WERI-Rb-1 (cell line): ENCODE data around the gene ZNF763.
"Not testable (repeated sequence)": the region's sequence is repeated elsewhere in the genome, so short reads cannot be mapped to it uniquely, and the experiment has no call there.

Source experiments
- DNase-seq: peaks from one replicate; pipeline ENCODE4 v3.0.0-alpha.2; 2020
- H3K27ac ChIP-seq: fragments of 250-450 bp; sonication (Bioruptor Pico); 2 replicates; pipeline ENCODE4 v1.5.1; 2020; ENCODE audit warnings: mild to moderate bottlenecking, moderate library complexity
- H3K27me3 ChIP-seq: fragments of 250-450 bp; sonication (Bioruptor Pico); 2 replicates; pipeline ENCODE4 v1.5.1; 2021; ENCODE audit warnings: mild to moderate bottlenecking, low read depth, moderate library complexity; ENCODE audit not compliant: insufficient read depth, severe bottlenecking
- H3K36me3 ChIP-seq: fragments of 250-450 bp; sonication (Bioruptor Pico); 2 replicates; pipeline ENCODE4 v1.5.1; 2020; ENCODE audit warnings: mild to moderate bottlenecking, moderate library complexity
- H3K4me3 ChIP-seq: 2 replicates; pipeline ENCODE4 v1.5.1; 2011; ENCODE audit warnings: low read depth, mild to moderate bottlenecking, control low read depth, low read length
- H3K9me3 ChIP-seq: fragments of 250-450 bp; sonication (Bioruptor Pico); 2 replicates; pipeline ENCODE4 v1.5.1; 2021; ENCODE audit warnings: mild to moderate bottlenecking, moderate library complexity; ENCODE audit not compliant: severe bottlenecking
- TF ChIP-seq, protein P1 (sequence below): IDR thresholded peaks from 2 replicates; pipeline ENCODE4 v1.5.1; 2011; ENCODE audit warnings: low read depth, mild to moderate bottlenecking, control low read depth, inconsistent platforms, low read length

The ZNF763 gene

DNA sequence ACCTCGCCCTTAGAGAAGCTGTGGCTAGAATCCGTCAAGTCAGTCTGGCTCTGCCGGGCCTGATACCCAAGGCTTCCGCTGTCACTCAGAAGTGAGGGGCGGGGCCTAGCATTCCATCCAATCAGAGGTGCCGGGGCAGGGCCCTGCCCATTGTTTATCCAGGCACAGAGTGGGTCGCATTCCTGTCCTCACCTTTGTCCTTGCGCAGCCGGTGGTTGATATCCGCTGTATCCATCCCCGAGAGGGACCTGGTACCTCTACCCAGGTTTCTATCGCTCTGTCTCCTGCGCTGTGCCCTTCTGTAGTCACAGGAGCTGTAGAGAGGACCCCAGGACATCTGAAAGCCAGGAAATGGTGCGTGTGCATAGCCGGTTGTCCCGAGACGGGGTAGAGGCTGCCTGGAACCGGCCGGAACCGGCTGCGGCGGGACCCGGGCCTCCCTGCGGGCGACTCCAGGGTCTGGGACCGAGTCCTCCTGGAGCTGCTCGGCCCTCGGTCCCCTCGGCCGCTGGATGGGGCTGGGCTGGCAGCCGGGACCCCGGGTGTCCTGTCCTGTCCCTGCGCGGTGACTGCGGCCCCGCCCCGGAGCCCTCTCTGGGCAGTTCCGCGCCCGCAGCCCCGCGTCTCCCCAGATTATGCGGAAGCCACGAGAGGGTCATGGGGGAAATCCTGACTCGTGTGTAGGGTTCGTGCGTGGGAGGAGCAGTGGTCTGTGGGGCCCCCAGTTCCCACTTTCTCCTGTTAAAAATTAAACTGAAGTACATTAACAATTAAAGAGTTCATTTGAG lies at the start of gene ZNF763:
TSS of gene ZNF763 (plus strand) at position 183 of the 788 bp plus-strand sequence. CDS start at position 352, 169 bp downstream.
- DNase-seq, result peak; percentile 97
- TF ChIP-seq, protein P1, sequence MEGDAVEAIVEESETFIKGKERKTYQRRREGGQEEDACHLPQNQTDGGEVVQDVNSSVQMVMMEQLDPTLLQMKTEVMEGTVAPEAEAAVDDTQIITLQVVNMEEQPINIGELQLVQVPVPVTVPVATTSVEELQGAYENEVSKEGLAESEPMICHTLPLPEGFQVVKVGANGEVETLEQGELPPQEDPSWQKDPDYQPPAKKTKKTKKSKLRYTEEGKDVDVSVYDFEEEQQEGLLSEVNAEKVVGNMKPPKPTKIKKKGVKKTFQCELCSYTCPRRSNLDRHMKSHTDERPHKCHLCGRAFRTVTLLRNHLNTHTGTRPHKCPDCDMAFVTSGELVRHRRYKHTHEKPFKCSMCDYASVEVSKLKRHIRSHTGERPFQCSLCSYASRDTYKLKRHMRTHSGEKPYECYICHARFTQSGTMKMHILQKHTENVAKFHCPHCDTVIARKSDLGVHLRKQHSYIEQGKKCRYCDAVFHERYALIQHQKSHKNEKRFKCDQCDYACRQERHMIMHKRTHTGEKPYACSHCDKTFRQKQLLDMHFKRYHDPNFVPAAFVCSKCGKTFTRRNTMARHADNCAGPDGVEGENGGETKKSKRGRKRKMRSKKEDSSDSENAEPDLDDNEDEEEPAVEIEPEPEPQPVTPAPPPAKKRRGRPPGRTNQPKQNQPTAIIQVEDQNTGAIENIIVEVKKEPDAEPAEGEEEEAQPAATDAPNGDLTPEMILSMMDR, result no peak

DNA sequence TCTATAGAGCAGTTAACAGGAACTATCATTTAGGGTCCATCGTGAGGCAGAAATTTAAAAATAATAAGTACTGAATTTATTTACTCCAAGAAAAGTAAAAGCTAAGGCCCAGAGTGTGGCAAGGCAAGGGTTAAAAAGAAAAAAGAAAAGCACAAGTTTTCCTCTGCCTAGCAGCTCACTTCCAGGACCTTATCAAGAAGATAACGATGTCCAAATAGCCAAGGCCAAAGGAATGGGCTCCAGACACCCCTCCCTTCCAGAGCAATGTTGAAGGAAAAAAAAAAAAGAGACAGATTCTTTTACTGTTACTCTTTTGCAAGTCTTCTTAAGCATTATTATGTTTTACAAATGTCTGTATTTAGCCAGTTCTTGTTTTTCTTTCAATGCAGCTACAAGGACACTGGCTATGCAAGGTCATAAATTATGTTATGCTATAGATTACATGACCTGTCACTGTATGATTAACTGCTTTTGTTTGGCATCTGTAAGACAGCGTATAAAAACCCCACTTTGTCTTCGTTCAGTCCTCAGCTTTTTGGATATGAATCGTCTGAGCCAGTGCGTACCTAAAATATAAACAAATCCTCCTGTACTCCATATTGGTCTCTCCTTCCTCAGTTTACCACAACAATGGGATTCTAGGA lies 42.9 kb upstream of the ZNF763 start:
- H3K27ac ChIP-seq, result no peak overlapping the region
- TF ChIP-seq, protein P1, result no peak
- H3K27me3 ChIP-seq, result no peaks in the 10 kb centered on the region
- DNase-seq, result no peak
- peaks cover 3% of the 10 kb centered on the region; the same call in 1 of the 2 replicates for H3K36me3 ChIP-seq
- H3K9me3 ChIP-seq, result no peaks in the 10 kb centered on the region
- H3K4me3 ChIP-seq, result no peak overlapping the region

More for the DNA sequence above, at the start of gene ZNF763:
- Histone ChIP-seq H3K27me3 (no peaks in the 10 kb centered on the region), H3K36me3 (no peaks in the 10 kb centered on the region), H3K9me3 (no peaks in the 10 kb centered on the region), H3K4me3 (peak within 1 kb of the TSS; percentile 93), H3K27ac (peak within 1 kb of the TSS; percentile 65)

DNA sequence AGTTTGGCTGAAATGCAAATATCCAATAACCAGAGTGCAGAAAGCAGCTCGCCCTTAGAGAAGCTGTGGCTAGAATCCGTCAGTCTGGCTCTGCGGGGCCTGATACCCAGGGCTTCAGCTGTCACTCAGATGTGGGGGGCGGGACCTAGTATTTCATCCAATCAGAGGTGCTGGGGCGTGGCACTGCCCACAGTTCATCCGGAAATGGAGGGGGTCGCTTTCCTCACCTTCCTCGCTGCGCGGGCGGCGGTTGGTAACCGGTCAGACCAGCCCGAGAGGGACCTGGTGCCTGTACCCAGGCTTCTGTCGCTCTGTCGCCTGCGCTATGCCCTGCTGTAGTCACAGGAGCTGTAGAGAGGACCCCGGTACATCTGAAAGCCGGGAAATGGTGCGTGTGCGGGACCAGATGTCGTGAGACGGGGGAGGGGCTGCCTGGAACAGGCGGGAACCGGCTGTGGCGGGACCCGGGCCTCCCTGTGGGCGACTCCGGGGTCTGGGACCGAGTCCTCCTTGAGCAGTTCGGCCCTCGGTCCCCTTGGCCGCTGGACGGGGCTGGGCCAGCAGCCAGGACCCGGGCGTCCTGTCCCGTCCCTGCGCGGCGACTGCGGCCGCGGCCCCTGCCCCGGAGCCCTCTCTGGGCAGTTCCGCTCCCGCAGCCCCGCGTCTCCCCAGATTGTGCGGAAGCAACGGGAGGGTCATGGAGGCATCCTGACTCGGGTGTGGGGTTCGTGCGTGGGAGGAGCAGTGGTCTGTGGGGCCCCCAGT lies 39.8 kb upstream of the ZNF763 start, which contains the start of gene ZNF700:
TSS of gene ZNF700 (plus strand) at position 222 of the 765 bp plus-strand sequence. CDS start at position 326, 104 bp downstream.
- Histone ChIP-seq H3K9me3 (no peaks in the 10 kb centered on the region), H3K4me3 (peak within 1 kb of the TSS; percentile 65), H3K27ac (peak within 1 kb of the TSS; percentile 95), H3K36me3 (peaks cover 20% of the 10 kb centered on the region), H3K27me3 (no peaks in the 10 kb centered on the region)
- peak; percentile 97 for DNase-seq
- TF ChIP-seq, protein P1, result no peak

DNA sequence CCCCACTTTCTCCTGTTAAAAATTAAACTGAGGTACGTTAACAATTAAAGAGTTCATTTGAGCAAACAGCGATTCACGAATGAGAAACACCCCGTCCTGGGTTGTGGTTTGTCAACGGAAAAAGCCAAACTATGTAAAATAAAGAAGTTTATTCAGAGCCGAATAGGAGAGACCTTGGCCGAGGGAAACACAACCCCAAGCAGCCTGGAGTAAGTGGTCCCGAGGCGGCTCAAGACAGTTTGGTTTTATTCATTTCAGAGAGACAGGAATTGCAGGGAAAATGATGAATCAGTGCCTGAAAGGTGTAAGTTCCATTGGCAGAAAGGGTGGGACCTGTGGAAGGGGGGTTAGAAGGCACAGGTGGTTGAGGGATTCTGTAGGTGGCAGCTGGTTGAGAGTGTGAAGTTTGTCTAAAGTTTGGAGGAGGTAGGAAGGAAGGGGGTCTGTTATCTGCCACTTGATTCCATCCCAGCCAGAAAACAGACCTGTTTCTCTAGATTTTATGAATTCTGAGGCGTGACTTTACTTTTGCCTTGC lies 39.1 kb upstream of the ZNF763 start:
- not testable (repeated sequence) for DNase-seq, H3K27me3 ChIP-seq, H3K9me3 ChIP-seq
- peak overlapping the region; percentile 65 for H3K4me3 ChIP-seq
- peak overlapping the region; percentile 95 for H3K27ac ChIP-seq
- H3K36me3 ChIP-seq, result peaks cover 20% of the 10 kb centered on the region

DNA sequence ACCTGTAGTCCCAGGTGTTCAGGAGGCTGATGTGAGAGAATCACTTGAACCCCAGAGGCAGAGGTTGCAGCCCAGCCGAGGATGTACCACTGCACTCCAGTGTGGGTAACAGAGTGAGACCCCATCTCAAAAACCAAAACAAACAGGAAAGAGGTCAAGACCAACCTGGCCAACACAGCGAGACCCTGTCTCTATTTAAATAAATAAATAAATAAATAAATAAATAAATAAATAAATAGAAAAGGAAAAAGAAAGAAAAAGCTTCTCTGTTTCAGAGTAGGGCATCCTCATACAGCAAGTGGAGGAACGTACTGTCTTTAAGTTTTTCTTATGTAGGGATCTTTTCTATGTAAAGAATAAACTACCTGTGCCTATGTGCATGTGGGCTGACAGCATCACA lies 37.6 kb upstream of the ZNF763 start:
- H3K9me3 ChIP-seq, result no peaks in the 10 kb centered on the region
- no peaks in the 10 kb centered on the region for H3K27me3 ChIP-seq
- no peak overlapping the region for H3K4me3 ChIP-seq
- H3K27ac ChIP-seq, result no peak overlapping the region
- no peak for DNase-seq
- peaks cover 22% of the 10 kb centered on the region for H3K36me3 ChIP-seq
- TF ChIP-seq, protein P1, result no peak
